Measurements from ENCODE around the gene TRAF1. TPM values are rescaled to one million over a fixed set of nuclear protein-coding genes. Genes with fewer than 3 reads are reported as not detected.

The TRAF1 gene
- total RNA-seq, 1 donor from 2014 or later: 4.3 TPM

DNA sequence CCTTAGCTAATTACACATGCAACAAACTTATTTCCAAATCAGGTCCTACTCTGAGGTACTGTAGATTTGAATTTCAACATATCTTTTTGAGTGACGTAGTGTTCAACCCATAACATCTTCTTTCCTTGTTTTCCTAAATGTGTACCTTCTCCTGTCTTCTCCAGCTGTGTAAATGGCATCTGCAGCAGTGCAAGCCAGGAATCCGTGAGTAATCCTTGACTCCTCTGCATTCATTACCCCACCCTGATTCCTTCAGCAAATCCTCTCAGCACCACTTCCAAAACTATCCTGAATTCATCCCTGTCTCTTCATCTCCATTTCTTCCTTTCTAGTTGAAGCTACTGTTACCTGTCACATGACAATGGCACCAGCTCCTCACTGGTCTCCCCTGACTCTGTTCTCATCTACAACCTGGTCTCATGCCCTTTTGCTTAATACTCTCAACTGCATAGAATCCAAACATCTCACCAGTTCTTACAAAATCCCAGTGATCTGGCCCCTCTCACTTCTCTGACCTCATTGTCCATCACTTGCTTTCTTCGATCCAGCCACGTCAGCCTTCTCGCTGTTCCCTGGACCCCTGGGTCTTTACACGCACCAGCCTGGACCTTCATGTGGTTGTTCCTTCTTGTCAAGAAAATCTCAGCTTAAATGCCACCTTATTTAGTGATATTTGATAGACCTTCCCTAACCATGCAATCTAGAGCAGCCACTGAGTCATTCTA lies 14.6 kb upstream of the TRAF1 start:
- no peak for DNase-seq (ENCODE audit: extremely low read depth, low read depth, low spot score)

DNA sequence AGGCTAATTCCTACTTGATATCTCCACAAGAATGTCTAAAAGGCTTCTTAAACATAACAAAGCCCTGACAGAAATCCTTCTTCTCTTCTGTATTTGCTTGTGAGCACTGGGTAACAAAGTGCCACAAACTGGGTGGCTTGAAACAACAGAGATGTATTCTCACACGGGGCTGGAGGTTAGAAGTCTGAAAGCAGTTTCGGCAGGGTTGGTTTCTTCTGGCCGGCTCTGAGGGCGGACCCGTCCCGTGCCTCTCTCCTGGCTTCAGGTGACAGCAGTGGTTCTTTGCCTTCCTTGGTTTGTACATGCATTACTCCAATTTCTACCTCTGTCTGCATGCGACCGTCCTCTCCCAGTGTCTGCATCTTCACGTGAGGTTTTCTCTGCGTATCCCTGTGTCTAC lies 14.0 kb upstream of the TRAF1 start:
- no peak for DNase-seq (ENCODE audit: extremely low read depth, low read depth, low spot score)

DNA sequence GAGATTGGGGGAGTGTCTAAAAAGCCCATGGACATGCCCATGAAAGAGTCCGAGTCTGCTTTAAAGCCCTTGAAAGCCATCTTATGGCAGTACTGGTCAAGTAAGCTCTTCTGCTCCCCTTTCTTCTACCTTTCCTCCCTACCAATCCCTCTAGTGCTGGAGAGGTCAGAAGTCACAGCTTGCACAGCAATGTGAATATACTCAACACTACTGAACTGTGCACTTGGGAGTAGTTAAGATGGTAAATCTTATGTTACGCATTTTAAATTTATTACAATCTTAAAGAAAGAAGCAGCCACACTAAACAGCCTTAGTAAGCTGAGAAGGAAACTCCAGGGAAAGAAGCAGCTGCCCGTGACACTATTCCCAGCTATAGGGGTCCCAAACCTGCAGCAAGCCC lies 12.3 kb upstream of the TRAF1 start:
- DNase-seq (ENCODE audit: extremely low read depth, low read depth, low spot score): no peak

DNA sequence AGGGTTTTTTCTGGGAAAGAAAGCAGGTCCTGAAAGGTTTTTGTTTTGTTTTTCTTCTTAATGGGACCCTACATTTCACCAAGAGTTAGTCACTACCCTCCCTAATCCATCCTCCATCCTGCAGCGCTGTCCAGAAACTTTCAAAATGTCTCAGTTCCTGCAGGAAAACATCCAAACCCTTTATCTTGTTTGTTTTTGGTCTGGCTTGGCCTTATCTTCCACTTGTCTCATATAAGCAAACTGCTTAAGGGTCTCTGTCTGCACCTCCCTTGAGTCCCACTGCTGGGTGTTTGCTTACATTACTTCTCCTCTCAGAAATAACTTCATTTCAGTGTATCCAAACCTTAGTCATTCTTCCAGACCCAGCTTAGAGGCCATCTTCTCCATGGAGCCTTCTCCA lies 11.0 kb upstream of the TRAF1 start:
- no peak for DNase-seq (ENCODE audit: extremely low read depth, low read depth, low spot score)

DNA sequence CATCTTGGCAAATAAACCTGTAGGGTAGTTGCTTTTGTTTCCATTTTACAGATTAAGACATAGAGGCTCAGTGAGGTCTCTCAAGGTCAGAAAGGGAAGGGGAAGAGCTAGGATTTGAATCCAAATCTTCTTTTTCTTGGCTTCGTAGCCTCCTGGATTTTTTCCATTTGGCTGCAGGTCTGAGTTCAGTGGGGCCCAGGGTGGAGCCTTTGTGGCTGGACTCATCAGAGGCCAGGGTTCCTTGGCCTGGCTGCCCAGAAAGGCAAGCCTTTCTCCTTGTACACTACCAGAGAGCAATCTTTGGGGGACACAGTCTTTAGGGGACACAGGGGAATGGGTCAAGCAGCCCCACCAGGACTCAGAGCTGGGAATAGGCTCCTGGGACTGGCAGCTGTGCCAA lies 10.5 kb upstream of the TRAF1 start:
- no peak for DNase-seq (ENCODE audit: extremely low read depth, low read depth, low spot score)

DNA sequence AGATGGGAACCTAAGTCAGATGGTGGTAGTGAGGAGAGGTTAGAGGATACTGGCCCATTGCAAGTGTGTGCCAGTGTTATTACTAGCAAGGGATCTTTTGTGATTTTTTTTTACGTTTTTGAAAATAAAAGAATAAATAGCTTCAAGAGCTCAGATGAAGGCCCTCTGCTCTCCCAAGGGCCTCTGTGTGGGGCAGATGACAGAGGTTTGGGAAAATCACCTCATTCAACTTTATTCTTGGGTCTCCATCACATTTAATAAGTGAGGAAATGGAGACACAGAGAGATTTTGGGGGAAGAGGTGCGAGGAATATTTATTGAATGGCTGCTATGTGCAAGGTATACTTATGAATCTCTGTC lies 10.1 kb upstream of the TRAF1 start:
- no peak for DNase-seq (ENCODE audit: extremely low read depth, low read depth, low spot score)

DNA sequence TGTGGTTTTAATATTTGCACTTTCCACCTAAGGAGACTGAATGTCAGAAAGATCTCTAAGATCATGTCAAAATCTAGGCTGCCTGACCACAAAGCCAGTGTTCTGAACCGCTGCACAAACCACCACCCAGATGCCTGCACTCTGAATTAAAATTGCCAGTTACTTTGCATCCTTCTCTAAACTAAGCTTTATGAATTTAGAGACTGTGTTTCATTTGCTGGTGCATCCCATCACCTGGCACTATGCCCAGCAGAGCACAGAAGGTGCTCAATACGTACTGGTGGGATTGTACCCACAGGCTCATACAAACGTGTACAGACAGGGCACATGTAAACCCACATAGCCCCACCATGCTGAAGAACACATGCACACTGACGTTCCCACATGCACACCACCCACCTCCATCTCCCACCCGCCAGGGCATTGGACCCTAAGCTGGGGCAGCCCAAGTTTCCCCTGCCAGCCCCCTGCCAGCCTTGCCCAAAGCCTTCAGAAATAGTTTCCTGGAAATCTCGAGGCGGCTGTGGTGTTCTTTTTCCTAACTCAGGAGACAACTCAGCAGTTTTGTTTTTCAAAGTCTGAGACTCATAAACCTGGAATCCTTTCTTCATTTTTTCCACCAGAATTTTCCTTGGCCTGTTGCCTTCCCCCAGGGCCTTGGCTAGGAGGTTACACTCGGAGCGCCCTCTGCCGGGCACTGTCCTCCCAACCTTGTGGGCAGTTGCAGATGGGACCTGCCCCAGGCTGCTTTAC lies 9.6 kb upstream of the TRAF1 start:
- peak; percentile 81 for DNase-seq (ENCODE audit: extremely low read depth, low read depth, low spot score)

DNA sequence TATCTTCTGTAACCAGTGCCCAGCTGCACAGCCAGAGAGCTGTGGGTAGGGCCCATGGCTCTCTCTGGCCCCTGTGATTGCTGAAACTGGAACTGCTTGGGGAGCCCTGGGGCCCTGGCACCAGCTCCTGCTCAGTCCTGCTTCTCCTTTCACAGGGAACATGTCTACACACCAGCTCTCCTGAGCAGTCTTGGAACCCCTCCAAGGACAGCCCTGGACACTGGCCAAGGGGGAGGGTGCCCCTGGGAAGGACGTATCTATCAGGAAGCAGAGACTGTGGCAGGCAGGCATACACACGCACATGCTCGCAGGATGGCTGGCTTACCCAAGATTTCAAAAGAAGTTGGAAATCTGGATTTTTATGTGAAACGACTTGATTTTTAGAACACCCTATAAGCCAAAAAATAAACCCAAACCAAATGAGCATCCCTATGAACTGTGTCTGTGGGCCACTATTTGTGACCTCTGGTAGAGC lies 8.8 kb upstream of the TRAF1 start:
- peak; percentile 85 for DNase-seq (ENCODE audit: extremely low read depth, low read depth, low spot score)

DNA sequence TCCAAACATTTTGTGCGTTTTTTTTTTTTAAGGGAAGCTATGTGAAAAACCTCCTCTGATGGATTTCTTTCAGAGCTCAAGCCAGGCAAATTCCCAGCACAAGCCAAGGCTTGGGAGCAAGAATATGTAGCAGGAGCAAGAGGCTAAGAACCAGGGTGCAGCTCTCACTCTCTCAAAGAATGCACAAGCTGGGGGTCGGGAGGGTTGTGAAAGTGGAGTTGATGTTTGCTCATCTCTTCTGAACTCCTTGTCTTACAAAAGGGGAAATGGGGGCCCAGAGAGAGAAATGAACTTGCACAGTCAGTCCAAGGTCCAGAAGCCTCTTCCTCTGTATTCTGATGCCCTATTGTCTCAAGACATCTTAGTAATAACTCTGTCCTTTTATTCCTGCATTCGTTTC lies 7.7 kb upstream of the TRAF1 start:
- no peak for DNase-seq (ENCODE audit: extremely low read depth, low read depth, low spot score)

DNA sequence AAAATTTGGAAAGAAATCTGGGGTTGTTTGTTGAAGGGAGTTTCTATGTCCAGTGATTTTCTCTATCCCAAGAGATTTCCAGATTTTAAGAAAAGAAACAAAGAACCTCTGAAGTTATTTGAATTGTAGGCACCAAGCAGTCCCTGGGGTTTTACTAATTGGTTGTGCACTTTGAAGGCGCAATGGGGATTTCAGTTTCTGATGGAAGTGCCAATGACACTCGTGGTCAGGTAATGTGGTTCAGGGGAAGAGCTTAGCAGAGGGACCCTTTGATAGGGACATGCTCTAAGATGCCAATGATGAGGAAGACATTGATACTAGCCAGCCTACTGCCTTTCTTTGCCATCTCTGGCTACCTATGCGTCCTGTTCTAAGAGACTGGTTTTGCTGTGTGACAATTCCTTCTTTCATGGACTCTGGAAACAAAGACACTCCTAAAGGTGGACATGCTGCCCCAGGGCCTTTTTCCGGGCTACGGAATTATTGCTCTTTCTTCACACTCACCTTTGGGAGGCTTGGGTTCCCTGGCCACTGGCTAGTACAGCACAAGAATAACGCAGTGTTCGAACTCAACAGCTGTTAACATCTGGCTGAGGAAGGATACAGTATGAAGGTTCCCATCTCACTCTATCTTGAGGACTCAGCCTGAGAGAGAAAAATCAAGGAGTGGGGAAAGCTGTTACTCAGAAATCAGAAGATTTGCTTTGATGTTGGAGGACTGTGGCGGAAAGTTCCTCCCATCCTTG lies 6.9 kb upstream of the TRAF1 start:
- DNase-seq (ENCODE audit: extremely low read depth, low read depth, low spot score): no peak

DNA sequence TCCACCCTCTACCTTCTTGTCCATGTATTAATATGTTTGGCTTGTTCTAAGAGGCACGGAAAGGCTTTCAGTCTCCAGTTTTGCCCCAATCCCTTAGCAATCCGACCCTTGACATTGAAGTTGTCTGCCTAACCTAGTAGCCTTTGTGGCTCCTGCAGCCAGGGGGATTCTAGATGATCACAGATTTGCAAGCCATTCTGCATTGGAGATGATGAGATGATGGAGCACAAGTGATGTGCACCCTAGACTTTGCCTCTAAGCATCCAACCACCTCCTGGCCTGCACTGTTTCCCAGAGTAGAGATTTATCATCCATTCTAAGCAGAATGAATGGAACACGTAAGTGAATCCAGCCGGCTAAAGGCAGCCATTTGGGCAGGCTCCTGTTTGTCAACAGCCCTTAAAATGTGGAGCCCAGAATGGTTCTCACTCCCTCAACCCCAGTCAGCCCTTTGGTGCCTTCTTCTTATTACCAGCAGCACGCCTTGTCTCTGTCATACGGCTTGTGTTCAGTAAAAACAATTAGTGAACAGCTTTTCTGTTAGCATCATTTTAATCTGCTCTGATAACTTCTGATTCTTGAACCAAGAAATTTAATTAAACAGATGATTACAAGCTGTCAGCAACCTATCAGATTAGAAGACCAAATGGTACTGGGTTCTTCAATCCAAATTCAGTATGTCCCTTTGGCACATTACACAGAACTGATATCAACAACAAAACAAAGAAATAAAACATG lies 5.7 kb upstream of the TRAF1 start:
- no peak for DNase-seq (ENCODE audit: extremely low read depth, low read depth, low spot score)

DNA sequence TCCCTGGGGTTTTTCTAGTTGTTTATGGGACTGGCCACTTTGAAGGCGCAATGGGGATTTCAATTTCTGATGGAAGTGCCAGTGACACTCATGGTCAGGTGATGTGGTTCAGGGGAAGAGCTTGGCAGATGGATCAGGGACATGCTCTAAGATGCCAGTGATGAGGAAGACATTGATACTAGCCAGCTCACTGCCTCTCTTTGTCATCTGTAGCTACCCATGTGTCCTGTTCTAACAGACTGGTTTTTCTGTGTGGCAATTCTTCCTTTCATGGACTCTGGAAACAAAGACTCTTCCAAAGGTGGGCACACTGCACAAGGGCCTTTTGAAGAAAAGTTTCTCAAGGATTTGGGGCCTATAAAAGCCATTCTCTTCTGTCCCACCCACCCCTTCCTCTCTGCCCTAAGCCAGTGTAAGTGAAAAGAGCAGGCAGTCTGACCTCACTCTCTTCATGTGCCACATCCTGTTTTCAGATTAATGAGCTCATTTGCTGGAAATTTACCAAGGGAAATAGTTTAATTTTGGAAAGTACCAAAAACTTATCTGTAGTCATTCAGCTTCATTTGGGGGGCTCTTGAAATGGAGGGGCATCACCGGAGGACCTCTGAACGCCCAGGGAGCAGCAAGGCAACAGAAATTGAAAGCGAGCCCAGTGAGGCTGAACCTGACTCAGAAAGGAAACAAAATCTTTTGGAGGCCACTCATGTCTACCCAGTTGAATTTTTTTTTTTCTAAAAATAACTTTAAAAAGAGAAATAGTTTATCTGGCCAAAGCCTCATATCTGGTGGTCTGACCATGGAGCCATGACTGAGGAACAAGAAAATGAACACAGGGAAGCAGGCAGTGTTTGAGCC lies 4.9 kb upstream of the TRAF1 start:
- no peak for DNase-seq (ENCODE audit: extremely low read depth, low read depth, low spot score)

DNA sequence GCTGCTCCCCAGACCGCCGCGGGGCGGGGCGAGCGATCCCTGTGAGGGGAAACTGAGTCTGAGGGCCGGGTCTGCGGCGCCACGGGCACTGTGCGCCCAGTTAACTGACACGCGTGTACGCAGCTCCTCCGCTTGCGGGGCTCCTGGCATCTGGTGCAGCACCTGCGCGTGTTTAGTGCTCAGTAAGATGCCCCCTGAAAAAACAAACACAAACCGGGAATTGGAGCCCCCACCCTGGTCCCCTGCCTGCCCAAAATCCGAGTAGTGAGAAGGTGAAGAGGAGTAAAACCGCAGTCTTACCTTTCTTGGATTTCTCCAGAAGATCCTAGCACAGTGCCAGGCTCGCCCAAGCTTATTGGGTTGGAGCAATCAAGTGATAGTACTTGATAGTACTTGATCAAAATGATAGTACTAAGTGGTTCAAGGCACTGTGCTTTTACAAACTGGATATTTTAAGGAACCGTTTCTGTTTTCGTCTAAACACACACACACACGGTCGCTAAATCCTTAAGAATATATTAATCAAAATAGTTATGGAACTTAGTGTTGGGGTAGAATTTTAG lies 2.7 kb upstream of the TRAF1 start:
- no peak for DNase-seq (ENCODE audit: extremely low read depth, low read depth, low spot score)

DNA sequence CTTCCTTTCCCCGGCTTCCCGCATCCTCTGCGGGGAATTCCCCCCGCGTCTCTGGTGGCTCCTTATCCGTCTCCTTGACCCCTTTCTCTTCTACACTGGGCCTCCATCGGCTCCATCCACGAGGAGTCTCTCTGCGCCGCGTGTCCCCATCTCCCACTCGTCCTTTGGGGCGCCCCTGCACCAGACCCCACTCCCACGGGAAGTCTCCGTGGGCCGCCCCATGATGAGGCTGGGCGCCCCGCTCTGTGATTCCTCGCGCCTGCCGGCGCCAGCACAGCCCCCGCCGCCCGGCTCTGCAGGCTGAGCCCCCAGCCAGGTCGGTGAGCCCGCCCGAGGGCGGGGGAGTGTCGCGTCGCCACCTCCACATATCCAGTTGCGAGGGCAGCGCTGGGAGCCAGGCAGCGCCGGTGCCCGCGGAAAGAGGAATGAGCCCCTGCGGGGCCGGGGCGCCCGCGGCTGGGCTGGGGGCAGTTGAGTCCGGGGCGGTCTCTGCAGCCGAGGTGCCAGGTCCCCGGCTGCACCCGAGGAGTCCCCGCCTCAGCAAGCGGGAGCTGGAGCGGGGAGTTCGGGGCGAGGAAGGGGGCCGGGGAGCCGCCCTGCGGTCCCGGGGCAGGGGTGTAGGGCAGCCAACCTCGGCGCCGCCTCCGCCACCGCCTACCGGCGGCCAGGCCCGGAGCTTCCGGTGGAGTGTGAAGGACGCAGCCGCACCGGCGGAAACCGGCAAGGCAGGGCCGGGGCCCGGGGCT lies 2.1 kb upstream of the TRAF1 start:
- no peak for DNase-seq (ENCODE audit: extremely low read depth, low read depth, low spot score)

DNA sequence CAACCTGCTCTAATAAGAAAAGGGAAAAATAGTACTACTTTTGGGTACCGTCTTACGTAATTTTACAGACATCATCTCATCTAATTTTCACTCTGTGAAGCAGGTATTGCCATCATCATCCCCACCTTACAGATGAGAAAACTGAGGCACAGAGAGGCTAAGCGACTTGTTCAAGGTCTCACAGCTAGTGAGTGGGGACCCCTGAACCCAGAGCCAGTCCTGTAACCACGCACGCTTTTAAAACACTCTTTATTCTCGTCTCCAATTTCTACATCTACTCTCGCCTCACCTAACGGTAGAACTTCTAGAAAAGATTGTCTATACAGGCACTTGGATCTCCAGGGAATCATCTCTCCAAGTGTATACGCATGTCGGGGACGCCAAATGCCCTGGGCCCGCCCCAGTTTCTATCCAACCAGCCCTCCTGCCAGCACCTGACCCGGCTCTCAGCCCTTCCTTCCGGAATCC lies 1.5 kb upstream of the TRAF1 start:
- DNase-seq (ENCODE audit: extremely low read depth, low read depth, low spot score): no peak

DNA sequence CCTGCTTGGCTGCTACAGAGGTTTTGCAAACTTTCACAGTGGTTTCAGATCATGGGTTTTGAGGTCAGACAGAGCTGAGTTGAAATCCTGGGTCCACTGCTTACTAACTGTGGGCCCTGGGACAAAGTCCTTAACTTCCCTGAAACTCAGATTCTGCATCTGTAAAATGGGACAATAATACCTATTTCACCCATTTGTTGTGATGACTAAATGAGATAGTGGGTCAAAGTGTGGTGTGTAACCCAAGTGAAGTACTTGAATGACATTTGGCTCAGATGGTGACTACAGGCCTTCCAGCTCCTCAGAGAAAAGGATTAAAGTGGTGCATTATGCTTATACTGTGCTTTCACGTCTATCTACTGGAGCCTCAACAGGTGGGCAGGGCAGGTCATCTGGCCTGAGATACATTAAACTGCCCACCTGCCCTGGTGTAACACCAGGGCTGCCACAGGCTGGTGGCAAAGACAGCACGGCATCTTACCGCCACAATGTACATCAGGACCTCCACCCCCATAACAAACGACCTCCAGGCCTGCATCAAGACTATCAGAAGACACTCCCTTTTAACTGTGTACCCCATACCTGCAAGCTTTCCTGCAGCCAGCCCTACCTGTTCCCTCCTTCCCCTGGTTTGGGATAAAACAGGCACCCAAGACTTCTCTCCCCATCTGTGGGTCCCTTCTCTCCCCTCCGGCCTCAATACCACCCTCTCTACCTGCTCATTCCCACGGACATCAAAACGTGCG lies 846 bp upstream of the TRAF1 start:
- DNase-seq (ENCODE audit: extremely low read depth, low read depth, low spot score): no peak

DNA sequence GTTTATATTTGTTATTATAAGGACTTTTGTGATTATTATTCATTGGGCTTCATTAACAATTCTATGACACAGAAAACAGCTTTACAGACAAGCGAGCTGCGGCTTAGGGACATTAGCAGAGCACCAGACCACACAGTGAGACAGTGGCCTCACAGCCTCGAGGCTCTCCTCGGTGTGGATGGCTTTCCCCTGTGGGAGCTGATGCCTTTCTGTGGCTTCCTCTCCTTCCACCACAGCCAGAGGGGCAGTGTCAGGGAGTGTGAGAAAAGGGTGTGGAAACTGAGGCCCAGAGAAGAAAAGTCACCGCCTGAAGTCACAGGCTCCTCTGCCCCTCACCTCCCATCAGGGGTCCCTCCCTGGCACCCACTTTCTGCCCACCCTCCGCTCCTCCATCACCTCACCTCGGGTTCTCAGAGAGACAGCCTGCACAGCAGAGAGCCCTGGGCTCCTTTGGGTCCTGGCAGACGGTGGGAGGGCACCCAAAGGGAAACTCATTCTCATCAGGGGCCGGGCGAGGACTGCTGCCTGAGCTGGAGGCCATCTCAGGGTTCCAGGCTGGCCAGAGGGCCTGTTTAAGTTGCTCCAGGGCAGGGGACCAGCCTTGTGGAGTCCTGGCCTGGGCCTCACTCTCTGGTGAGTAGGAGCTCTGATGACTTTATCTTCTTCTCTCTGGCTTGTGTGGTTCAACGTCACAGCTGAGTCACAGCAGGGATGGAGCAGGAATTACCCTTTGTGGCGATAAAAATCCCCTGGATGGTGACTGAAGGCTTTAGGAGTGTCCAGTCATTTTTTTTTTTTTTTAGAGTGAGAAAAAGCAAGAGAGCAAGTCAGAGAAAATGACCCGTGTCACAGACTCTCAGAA lies 830 bp downstream of the TRAF1 start:
- DNase-seq (ENCODE audit: extremely low read depth, low read depth, low spot score): no peak
